ENCODE measurements around the gene CROCC2.

CROCC2 gene

GRCh38 chr2:240946654-240947053, 40.5 kb downstream of the CROCC2 start:
- peak; percentile 40 for DNase-seq

- DNase-seq = no peak
These were observed 41.0 kb downstream of the CROCC2 start for GRCh38 chr2:240947176-240947575.

GRCh38 chr2:240947607-240948006, 41.5 kb downstream of the CROCC2 start:
- peak; percentile 12 for DNase-seq

- peak; percentile 29 for DNase-seq
These were observed 42.0 kb downstream of the CROCC2 start for GRCh38 chr2:240948086-240948485.

GRCh38 chr2:240948905-240949790, 43.0 kb downstream of the CROCC2 start:
- peak; percentile 28 for DNase-seq

GRCh38 chr2:240949791-240950705, 43.9 kb downstream of the CROCC2 start:
- DNase-seq = peak; percentile 24

GRCh38 chr2:240951045-240951594, 45.0 kb downstream of the CROCC2 start:
- DNase-seq = peak; percentile 1

GRCh38 chr2:240952496-240953246, 46.5 kb downstream of the CROCC2 start:
- peak; percentile 10 for DNase-seq

GRCh38 chr2:240953426-240954410, 47.6 kb downstream of the CROCC2 start:
- DNase-seq = peak; percentile 39

- no peak for DNase-seq
These were observed 48.5 kb downstream of the CROCC2 start for GRCh38 chr2:240954436-240955305.

GRCh38 chr2:240955306-240956170, 49.4 kb downstream of the CROCC2 start:
- DNase-seq = peak; percentile 25

GRCh38 chr2:240956171-240956934, 50.2 kb downstream of the CROCC2 start:
- DNase-seq = peak; percentile 44

- DNase-seq = peak; percentile 46
These were observed 51.0 kb downstream of the CROCC2 start for GRCh38 chr2:240956935-240957655.

GRCh38 chr2:240957656-240958365, 51.7 kb downstream of the CROCC2 start:
- peak; percentile 66 for DNase-seq

- DNase-seq = peak; percentile 38
These were observed 52.5 kb downstream of the CROCC2 start for GRCh38 chr2:240958366-240959213.

Data from right forelimb (tissue), 1 donor.